CD4-positive, alpha-beta T cell treated with Interleukin-6 at 100 ng/mL for 8 hours (primary cell): ENCODE measurements around the gene TBC1D17.
"Not testable (repeated sequence)": the region's sequence is repeated elsewhere in the genome, so short reads cannot be mapped to it uniquely, and the experiment has no call there.

Experiments
- DNase-seq: peaks from one replicate; pipeline ENCODE4 v3.0.0-alpha.2; 2020; ENCODE audit warnings: mixed read lengths, low spot score

Gene TBC1D17

DNA sequence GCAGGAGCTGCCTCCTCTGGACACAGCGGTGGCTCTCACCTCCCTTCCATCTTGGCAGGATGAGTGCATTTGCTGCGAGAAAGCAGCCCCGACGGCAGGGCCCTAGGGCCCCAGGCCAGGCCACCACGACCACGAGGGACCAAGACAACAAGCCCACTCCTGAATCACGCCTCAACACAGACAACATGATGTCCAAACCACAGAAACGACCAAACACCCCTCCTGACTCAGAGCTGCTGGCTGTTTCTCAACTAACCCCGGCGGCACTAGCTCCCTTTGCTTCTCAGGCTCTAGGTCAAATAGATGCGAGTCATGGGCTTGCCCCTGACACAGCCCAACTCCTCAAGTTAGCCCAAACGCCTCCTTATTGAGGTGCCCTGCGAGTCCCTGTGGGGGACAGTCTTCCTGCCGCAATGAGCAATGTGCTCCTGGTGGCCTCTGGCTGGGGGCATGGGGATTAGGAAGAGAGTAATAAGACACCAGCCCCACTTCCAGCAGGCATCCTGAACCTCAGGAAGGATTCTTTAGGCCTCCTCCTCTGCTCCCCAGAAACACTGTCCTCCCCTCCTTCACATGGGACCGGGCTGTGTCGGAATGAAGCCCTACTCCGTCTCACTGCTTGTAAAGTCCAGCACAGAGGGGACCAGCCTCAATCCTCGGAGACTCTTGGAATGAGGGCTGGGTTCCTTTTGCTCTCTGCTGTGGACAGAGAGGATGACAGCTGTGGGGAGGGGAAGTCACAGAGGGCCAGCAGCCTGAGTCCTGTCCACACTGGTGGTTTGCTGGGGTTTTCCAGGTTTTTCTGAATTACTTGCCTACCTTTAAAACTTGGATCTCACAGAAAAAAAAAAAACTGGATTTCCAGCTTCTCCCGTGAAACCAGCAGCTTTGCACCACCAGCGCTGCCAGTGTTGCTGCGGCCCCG lies 44.6 kb downstream of the TBC1D17 start:
- no peak for DNase-seq

DNA sequence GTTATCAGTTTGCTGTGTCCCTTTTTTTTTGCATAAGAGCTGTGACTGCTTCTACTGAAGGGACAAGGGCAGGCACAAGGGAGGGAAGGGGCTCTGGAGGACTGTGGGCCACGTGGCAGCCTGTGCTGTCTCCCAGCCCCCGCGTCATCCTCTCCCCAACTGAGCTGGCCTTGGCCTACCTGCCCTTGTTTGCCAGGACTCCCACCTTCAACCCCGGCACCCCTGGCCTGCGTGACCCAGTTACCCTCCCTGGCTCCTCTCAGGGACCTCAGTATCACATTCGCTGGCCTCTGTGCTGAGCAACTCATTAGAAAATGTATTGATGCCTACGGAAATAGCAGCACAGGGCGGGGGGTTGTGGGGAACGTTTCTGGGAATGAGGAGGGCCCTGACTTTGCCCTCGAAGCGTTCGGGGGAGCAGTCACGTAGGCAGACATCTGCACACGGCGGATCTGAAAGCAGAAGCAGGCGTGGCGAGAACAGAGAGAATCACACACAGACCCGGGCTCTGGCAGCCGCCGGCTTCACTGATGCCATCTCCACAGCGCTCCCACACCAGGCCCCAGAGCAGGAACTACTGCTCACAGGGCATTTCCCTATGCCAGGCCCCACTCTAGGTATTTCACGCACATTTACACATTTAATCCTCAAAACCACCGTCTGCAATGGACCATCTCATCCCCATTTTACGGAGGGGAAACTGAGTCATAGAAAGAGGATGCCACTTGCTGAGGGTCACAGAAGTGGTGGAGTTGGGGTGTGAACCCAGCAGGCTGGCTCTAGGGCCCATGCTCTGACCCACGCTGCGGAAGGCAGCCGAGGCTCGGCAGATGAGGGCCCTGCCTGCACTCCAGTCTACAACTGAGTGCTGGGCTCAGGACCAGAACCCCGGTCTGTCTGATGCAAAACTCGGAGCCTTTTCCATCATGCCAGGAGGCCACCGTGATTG lies 45.8 kb downstream of the TBC1D17 start:
- no peak for DNase-seq

DNA sequence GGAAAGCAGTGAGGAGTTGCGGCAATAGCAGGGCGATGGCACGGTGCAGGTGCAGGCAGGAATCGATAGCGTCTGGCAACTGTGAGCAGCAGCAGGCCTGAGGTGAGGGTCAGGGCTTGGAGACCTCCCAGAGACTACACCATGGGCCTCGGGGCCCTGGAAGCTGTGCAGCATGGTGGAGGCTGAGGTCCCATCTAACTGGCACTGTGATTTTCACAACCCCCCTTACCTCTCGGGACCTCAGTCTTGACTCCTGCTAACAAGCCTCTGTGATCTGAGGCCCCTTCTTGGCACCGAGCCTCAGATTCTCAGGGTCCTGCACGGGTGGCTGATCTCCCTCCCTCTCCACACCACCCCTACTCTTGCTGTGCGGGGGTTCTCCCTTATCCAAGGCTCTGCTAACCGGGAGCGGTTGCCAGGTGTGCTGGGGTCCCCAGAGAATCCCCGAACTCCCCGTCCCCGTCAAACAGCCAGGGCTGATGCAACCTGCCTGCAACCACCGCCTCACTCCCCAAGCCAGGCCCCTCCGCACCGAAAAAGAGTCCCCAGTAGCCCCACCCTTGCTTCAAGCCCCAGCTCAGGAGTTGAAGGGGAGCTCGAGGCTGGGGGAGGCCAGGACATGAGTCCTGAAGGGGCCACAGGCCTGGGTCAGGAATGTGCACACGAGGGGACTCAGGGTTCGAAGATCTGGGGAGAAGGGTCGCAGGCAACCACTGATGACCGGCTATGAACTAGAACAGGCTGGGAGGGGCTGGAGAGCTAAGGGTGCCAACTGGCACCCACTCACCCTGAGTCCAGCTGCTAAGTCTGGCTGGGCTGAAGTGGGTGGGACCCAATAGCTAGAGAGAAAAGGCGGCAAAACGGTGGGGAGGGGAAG lies 46.7 kb downstream of the TBC1D17 start:
- no peak for DNase-seq

DNA sequence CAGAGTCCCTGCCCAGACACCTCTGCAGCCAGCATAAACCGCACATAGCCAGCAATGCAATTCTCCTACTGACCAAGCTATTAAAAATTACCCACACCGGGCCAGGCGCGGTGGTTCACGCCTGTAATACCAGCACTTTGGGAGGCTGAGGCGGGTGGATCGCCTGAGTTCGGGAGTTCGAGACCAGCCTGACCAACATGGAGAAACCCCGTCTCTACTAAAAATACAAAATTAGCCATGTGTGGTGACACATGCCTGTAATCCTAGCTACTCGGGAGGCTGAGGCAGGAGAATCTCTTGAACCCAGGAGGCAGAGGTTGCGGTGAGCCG lies 47.3 kb downstream of the TBC1D17 start:
- DNase-seq: not testable (repeated sequence)

DNA sequence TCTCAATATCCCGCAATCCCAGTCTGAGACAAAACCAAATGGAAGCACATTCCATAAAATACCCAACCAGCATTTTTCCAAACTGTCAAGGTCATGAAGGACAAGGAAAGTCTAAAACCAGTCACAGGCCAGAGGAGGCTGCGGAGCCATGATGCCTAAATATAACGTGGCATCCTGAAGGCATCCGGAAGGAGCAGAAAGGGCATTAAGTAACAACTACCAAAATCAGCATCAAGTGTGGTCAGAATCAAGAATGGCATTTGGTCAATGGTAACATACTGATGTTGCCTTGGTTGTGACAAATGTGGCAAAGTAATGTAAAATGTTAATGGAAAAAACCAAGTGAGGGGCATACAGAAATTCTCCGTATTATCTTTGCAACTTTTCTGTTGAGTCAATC lies 48.0 kb downstream of the TBC1D17 start:
- no peak for DNase-seq

DNA sequence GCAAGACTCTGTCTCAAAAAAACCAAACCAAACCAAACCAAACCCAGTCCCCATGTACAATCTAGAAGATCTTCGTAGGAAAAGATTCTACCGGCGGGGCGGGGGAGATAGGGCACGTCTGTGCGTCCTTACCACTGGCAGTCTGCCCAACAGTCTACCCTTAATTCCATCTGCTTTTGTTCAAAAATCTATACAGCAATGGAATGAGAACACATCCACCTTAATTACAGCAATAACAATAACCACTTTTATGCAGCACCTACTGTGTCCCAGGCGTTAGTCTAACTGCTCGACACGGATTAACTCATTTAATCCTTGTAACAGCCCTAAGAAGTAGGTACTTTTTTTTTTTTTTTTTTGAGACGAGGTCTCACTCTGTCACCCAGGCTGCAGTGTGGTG lies 49.0 kb downstream of the TBC1D17 start:
- no peak for DNase-seq

DNA sequence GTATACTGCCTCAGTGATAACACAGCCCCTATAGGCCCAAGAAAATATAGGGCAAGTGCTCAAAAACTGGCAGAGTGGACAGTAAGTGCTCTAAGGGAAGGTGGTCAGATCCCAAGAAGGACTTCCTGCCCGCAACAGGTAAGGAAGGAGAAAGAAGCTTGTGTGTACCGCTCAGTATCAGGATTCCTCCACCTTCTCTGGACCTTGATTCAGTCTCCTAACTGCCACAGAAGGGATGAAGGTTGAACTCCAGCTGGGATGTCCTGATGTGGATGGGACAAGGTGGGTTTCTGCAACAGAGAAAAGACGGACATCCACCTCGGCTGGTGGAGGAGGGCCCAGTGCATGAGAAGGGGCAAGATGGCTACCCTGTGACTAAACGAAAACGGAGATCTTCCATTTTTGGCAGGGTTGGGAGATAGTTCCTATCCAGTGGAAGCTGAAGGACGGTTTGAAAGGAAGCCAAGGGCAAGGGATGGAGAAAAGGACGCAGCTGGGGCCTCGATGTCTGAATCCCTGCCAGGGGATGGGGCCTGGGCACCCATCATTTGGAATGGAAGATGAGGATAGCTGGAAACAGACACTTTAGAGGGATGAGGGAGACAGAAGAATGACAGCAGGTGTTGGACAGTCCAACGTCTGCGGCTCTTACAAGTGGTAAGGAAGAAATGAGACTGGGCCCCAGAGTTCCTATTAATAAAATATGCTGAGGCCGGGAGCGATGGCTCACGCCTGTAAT lies 50.2 kb downstream of the TBC1D17 start:
- DNase-seq: no peak

DNA sequence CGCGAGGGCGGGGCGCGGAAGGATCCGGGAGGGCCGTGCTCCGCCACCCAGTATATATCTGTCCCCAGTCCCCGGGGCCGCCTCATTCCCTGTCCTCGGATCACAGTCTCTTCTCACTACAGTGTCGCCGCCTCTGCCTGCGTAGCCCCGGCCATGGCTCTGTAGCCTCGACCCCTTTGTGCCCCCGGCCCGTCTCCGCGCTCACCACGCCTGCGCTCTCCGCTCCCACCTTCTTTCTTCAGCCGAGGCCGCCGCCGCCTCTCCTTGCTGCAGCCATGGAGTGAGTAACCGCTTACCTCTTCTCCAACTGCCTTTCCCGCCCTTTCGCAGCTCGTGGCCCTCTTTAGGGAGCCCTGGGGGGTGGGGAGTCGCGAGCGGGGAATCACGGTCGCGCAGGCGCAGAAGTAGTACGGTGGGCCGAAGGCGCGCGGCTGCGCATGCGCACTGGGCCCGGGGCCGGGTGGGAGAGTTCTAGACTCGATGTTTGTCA lies 51.7 kb downstream of the TBC1D17 start, which contains the start of the genes ATF5 and NUP62:
TSS of gene ATF5 (plus strand) at position 85 of the 490 bp plus-strand sequence. CDS start 1,646 bp downstream, outside the sequence.
TSS of gene NUP62 (minus strand) at position 384 of the 490 bp plus-strand sequence. CDS start 19,697 bp downstream, outside the sequence.
- DNase-seq: peak; percentile 88

DNA sequence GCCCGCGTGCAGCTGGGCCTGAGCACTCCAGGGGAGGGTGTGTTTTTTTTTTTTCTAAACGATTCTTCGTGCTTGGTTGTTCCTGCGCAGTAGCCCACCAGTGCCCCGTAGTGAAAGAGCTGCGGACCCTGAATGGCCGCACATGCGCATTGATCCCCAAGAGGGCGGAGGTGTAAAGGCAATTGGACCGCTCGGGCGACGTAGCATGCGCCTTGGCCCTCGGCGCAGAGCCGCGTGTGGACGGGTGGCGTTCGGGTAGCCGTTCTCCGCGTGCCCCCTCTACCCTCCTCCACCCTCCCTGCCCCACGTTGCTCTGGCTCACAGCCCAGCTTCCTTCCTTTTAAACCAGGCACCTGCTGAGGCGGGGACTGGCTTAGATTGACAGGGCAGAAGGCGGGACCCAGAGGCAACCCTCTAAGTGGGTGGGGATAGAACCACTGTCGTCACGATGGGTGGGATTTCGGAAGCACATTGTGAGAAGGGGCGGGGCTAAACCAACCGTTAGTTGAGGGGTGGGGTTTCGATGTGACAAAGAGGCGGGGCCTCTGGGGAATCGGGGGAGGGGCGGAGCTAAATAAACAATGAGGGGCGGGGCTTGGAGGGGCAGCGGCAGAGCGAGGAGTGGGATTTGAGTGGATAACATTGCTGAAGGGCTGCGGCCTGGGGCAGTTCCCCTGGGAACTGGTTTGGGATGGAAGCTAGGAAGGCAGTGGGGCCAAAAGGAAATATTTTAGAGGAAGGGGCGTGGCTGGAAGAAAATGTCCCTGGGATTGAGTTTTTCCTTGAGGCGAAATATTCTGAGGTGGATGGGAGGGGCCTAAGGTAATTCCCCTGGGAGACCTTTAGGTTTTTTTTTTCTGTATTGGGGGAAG lies 52.3 kb downstream of the TBC1D17 start:
- peak; percentile 94 for DNase-seq

DNA sequence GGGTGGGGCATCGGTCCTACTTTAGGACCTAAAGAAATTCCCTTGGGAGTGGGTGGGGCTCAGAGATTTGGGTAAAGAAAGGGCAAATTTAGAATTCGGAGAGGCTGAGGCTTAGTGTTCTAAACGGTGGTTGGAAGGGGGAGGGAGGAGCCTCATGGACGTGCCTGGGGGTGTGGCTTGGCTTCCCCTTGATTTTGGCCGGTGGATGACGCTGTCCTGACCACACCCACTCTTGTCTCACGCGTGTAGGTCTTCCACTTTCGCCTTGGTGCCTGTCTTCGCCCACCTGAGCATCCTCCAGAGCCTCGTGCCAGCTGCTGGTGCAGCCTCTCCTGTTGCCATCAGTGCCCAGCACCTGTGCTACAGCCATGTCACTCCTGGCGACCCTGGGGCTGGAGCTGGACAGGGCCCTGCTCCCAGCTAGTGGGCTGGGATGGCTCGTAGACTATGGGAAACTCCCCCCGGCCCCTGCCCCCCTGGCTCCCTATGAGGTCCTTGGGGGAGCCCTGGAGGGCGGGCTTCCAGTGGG lies 53.0 kb downstream of the TBC1D17 start:
- DNase-seq: no peak

DNA sequence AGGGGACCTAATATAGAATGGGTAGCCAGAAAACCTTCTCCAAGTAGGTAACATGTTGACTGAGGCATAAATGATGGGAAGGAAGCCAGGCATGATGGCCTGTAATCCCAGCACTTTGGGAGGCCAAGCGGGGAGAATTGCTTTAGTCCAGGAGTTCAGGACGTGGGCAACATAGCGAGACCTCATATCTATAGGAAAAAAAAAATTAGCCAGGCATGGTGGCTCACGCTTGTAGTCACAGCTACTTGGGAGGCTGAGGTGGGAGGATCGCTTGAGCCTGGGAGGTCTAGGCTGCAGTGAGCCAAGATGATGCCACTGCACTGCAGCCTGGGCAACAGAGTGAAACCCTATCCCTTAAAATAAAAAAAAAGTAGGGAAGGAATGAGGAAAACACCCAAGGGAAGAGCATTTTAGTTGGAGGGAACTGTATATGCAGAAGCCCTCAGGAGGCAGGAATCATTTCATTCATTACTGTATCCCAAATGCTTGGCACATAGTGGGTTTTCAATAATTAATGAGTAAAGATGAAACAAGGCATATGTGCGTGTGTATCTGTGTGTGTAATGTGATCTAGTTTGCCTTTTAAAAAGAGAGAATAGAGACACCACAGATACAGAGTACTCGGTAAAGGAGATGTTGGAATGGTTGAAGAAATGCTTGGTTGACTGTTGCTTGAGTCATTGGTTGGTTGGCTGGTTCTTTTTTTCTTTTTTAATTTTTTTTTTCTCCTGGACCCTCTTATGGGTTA lies 54.0 kb downstream of the TBC1D17 start:
- DNase-seq: no peak

DNA sequence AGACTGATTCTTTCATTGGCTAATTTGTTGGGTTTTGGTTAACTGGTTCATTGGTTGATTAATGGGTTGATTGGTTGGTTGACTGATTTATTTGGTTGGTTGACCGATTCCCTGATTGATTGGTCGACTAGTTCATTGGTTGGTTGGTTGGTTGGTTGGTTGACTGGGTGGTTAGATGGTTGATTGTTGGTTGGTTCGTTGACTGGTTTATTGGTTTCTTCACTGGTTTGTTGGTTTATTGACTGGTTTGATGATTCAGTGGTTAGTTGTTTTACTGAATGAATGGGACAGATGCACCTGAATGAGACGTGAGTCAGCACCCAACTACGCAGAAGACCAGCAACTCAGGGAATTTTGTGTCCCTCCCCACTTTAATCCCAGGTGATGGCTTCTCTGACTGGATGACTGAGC lies 54.5 kb downstream of the TBC1D17 start:
- DNase-seq: no peak

DNA sequence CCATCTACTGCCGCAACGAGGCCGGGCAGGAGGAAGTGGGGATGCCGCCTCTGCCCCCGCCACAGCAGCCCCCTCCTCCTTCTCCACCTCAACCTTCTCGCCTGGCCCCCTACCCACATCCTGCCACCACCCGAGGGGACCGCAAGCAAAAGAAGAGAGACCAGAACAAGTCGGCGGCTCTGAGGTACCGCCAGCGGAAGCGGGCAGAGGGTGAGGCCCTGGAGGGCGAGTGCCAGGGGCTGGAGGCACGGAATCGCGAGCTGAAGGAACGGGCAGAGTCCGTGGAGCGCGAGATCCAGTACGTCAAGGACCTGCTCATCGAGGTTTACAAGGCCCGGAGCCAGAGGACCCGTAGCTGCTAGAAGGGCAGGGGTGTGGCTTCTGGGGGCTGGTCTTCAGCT lies 55.2 kb downstream of the TBC1D17 start:
- peak; percentile 59 for DNase-seq

DNA sequence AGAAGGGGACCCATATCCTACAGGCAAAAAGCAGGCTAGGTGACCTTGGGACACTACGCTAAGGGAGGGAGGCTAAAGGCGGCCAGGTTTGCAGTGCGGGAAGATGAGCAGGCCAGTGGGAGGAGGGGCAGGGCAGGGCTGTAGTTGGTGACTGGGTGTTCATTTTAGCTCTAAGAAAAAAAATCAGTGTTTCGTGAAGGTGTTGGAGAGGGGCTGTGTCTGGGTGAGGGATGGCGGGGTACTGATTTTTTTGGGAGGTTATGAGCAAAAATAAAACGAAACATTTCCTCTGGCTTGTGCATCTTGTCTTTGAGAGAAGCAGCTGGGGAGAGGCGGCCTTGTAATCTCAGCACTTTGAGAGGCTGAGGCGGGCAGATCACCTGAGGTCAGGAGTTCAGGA lies 56.1 kb downstream of the TBC1D17 start:
- no peak for DNase-seq

DNA sequence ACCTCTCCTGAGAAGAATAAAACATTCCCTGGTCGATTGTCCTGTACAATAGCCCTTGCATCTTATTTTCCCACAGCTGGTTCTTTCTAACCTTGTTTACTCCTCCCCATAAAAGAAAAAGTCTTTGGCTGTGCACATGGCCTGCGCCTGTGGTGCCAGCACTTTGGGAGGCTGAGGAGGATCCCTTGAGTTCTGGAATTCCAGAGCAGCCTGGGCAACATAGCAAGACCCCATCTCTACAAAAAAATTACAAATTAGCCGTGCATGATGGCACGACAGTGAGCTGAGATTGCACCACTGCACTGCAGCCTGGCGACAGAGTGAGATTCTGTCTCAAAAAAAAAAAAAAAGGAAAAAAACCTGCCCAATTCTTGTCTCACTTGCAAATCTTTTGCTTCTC lies 59.0 kb downstream of the TBC1D17 start:
- DNase-seq: no peak

DNA sequence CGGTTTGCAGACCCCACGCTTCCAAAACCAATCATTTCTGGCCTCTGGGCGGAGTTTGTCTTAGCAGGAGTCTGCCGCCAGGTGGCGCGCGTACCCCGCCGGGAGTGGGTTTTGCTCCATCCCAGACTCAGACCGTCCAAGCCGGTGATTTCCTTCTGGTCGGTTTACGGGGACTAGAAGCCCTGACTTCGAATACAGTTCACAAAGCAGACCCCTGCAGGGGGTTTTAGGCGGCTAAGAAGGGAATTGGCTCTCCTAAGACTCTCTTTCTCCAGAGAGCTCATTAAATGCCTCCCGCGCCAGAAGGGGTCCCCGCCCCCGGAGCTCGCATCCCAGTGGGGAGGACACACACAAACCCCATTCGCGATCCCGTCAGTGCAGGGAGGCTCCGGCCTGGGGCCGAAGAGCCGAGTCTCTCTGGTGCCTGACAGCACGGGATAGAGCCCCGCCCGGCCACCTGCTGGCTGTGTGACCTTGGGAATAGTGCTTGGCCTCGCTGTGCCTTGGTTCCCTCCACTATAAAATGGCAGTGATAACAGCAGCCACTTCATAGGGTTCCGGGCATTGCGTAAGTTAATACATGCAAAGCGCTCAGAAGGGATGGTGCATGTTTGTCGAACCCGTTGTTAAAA lies 60.4 kb downstream of the TBC1D17 start:
- DNase-seq: peak; percentile 72
